ENCODE measurements around the gene GPC3. TPM values are rescaled to one million over a fixed set of nuclear protein-coding genes. Genes with fewer than 3 reads are reported as not detected.
A peak's percentile ranks its signal among the peaks of the same experiment; 100 is the strongest.

Gene GPC3
- total and polyA plus RNA-seq, 2 of the 4 experiments (the other 2 are of a cell fraction): not detected

GRCh38 chrX:133792198-133792953, 193.0 kb downstream of the GPC3 start:
- no peak overlapping the region for H2BK5ac ChIP-seq (ENCODE audit: low read depth, low read length, poor library complexity, severe bottlenecking)
- no peaks in the 10 kb centered on the region for H3K79me1 ChIP-seq (ENCODE audit: low read depth in 1 of 2, low read length in 2 of 2)
- peaks cover 2% of the 10 kb centered on the region for H3K27me3 ChIP-seq (ENCODE audit: control insufficient read depth, insufficient read depth, low read length)
- dilution Hi-C loops (cut with HindIII; ENCODE audit: low sequenced_read_pairs, unreplicated experiment): no loop called here
- no peak overlapping the region for H4K8ac ChIP-seq (ENCODE audit: low read depth in 2 of 2, low read length in 2 of 2)
- TF ChIP-seq RAD21 (IDR thresholded peaks at IDR 0.05; ENCODE audit: low read length) (peak; percentile 69), MAFK (IDR thresholded peaks at IDR 0.05; ENCODE audit: low read depth, low read length) (no peak), USF2 (IDR thresholded peaks at IDR 0.05; ENCODE audit: low read depth, low read length) (no peak), FOS (IDR thresholded peaks at IDR 0.05; ENCODE audit: low read depth, low read length) (no peak), CTCF (conservative IDR thresholded peaks at IDR 0.05; ENCODE audit: low read depth, low read length) (peak; percentile 100), SMC3 (IDR thresholded peaks at IDR 0.05; ENCODE audit: low read depth, low read length) (peak; percentile 64)
- no peaks in the 10 kb centered on the region for H3K9me1 ChIP-seq (ENCODE audit: insufficient read depth, low read length)
- H3K4ac ChIP-seq (ENCODE audit: low read depth, low read length): no peak overlapping the region
- H2BK15ac ChIP-seq (ENCODE audit: low read depth, low read length): no peak overlapping the region
- in situ Hi-C loops (cut with MboI; ENCODE audit: low sequenced_read_pairs): no loop called here
- H3K4me2 ChIP-seq (ENCODE audit: low read depth, low read length): peak overlapping the region; percentile 67
- H3K27ac ChIP-seq (ENCODE audit: insufficient read depth, low read length): no peak overlapping the region
- no peak overlapping the region for H2BK120ac ChIP-seq (ENCODE audit: low read depth, low read length)
- POLR2A ChIA-PET (ENCODE audit: unreplicated experiment): interaction anchor here (0.5 kb wide), 1 partner anchor 34 kb away, joined by 3 read pairs; no protein-coding TSS in a partner anchor
- ATAC-seq (ENCODE audit: low read depth) (peak; percentile 92), DNase-seq (peak; percentile 66)
- no CpG with 5 or more reads among the region's 7 CpGs for WGBS, 2 experiments (ENCODE audit: extremely low coverage in 2 of 2, insufficient read length in 1 of 2)
- H3K36me3 ChIP-seq (ENCODE audit: control insufficient read depth, insufficient read depth, low read length): no peaks in the 10 kb centered on the region
- H3K14ac ChIP-seq (replicated peaks; ENCODE audit: low read depth, low read length): no peak overlapping the region
- H4K91ac ChIP-seq (ENCODE audit: insufficient read depth, low read depth, low read length): no peak overlapping the region
- H3K56ac ChIP-seq (ENCODE audit: extremely low read depth, insufficient read depth, low read length): no peak overlapping the region
- no peaks in the 10 kb centered on the region for H3K9me3 ChIP-seq (ENCODE audit: control insufficient read depth, insufficient read depth, low read length)
- H3K4me1 ChIP-seq (ENCODE audit: control insufficient read depth, insufficient read depth, low read length): no peaks in the 10 kb centered on the region
- BruUV-seq (replicated peaks): no TSS peak
- intact Hi-C loops (cut with micrococcal nuclease): loop anchor here (1.0 kb wide), 4 partner anchors 47 to 352 kb away; no protein-coding TSS in a partner anchor
- H4K20me1 ChIP-seq (ENCODE audit: insufficient read depth, low read length): no peaks in the 10 kb centered on the region
- H4K5ac ChIP-seq (ENCODE audit: low read depth, low read length): no peak overlapping the region
- no peak overlapping the region for H3K18ac ChIP-seq (ENCODE audit: low read depth, low read length)
- no peak overlapping the region for H2AK5ac ChIP-seq (ENCODE audit: low read depth, low read length)
- H2AFZ ChIP-seq (replicated peaks; ENCODE audit: low read length, poor library complexity): peak overlapping the region; percentile 64
- no peak overlapping the region for H3K9ac ChIP-seq (ENCODE audit: low read depth, low read length)
- no peak overlapping the region for H2BK20ac ChIP-seq (ENCODE audit: low read depth, low read length)
- CTCF ChIA-PET: interaction anchor here (0.6 to 1.7 kb wide), 21 partner anchors 9 to 502 kb away, joined by 3 to 15 read pairs (median 4); no protein-coding TSS in a partner anchor
- no peak overlapping the region for H2AK9ac ChIP-seq (replicated peaks; ENCODE audit: low read depth, low read length, poor library complexity)
- H3K4me3 ChIP-seq (ENCODE audit: insufficient read depth, low read depth, low read length): no peak overlapping the region
- no peak overlapping the region for H3K23ac ChIP-seq (ENCODE audit: low read depth, low read length)

Measured in IMR-90 (cell line).